GM19099 (cell line): ENCODE data around the gene ERVV-1.

Source experiments
- POLR2A ChIP-seq: IDR thresholded peaks from 3 replicates; pipeline ENCODE4 v1.6.1; 2011; ENCODE audit warnings: low read depth; ENCODE audit not compliant: insufficient read length; ENCODE audit errors: extremely low read depth

ERVV-1 gene, protein sequence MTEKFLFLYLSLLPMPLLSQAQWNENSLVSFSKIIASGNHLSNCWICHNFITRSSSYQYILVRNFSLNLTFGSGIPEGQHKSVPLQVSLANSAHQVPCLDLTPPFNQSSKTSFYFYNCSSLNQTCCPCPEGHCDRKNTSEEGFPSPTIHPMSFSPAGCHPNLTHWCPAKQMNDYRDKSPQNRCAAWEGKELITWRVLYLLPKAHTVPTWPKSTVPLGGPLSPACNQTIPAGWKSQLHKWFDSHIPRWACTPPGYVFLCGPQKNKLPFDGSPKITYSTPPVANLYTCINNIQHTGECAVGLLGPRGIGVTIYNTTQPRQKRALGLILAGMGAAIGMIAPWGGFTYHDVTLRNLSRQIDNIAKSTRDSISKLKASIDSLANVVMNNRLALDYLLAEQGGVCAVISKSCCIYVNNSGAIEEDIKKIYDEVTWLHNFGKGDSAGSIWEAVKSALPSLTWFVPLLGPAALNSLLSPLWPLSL

GRCh38 chr19:53013621-53014020 is at the start of gene ERVV-1:
ERVV-1 (plus strand) TSS chr19:53013921; CDS start chr19:53014091, 170 bp downstream.
- no peak for TF ChIP-seq POLR2A

DNA sequence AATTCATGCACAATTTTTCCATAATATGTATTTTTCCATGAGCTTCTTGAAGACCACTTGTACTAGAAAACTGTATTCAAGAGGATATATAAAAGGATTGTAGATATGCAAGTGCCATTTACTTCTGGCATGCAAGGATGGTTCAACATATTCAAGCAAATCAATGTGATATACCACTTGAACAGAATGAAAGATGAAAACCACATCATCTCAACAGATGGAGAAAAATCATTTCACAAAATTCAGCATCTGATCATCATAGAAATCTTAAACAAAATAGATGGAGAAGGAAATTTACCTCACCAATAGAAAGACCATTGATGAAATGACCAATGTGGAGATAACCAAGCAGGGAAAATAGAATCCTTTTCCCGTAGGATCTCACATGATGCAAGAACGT is 45.9 kb upstream of the ERVV-1 start:
- TF ChIP-seq POLR2A = no peak

DNA sequence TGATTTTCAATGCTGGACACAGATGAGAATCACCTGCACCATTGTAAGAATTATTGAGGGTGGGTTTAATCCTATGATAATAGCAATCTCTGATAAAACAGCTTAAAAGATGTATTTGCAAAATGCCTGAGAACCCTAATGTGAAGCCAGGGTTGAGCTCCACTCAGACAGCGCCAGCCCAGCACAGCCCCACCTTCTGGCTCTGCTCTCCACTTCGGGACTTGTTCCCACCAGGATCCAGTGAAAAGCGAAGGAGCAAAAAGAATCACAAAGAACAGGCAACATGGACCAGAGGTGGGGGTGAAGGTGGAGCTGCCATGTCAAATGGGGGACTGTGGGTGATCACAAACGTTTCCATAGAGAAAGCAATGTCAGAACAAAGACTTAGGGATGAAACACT is 32.4 kb upstream of the ERVV-1 start:
- no peak for TF ChIP-seq POLR2A

GRCh38 chr19:52987221-52987620 is 26.5 kb upstream of the ERVV-1 start:
- TF ChIP-seq POLR2A = no peak

DNA sequence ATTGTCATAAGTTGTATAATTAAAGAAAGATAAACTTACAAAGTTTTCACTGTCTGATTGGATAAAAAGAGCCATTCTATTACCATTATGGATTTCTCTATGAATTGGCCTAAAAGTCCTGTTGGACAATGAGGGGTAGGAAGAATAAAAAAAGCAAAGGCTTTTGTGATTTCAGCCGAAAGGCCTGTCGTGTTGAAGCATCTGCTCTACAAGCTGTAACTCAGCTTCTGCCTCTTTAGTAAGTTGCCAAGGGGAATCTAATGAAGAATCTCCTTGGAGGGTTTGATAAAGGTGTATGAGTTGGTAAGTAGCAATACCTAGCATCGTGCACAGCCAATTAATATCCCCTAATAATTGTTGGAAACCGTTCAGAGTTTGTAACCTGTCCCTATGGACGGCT is 25.2 kb upstream of the ERVV-1 start:
- no peak for TF ChIP-seq POLR2A

GRCh38 chr19:52990759-52991418 is 22.8 kb upstream of the ERVV-1 start:
- TF ChIP-seq POLR2A = no peak

DNA sequence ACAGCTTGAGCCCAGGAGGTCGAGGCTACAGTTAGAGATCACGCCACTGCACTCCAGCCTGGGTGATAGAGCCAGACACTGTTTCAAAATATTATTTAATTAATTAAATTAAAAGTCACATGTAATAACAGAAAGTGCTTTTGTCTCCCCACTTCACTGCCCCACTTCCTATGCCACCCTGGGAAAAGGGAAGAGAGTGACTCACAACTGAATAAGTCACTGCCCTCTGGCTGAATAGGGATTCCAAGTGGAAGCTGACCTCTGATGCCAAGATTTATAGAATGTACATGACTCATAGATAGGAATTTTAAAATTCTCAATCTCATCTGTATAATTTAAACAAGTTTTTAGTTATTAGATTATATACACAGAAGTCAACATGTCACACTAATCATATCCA is 22.2 kb upstream of the ERVV-1 start:
- no peak for TF ChIP-seq POLR2A

DNA sequence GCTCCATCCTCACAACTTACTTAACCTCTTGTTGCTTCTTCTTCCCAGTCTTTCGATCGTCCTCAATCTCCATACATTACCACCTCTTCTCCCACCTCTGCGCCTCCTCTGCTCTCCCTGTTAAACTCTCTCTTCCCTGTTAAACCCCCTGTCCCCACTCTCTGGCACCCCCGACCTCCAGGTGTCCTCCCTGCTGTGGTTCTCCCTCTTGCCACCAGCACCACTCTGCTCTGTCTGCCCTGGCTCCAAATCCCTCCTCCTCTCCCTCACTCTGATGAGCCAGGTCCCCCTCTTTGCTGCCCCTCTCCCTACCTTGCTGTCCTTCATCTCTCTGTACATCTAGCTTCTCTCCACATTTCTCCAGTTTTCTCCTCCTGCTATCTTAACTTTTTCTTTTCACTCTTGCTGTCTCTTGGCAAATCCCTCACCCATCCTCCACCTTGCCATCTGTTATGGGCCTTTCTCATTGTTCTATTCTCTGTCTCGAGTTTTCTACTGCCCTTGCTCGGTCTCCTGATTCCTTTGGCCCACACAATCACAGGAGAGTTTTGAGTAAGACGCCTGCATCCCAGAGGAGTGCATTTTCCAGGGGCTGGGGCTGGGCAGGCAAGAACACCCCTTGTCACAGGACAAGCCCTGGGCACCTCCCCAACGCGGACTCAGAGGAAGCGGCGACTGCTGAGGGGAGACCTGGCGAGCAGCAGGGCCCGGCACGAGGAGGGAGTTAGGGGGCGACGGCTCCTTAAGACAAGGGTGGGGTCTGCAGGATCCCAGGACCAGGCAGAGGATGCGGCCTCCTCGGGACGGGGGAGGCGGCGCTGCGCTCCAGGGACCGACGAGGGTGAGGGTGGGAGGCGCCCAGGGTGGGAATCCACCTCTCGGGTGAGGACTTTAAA is 21.4 kb upstream of the ERVV-1 start:
- TF ChIP-seq POLR2A = no peak

DNA sequence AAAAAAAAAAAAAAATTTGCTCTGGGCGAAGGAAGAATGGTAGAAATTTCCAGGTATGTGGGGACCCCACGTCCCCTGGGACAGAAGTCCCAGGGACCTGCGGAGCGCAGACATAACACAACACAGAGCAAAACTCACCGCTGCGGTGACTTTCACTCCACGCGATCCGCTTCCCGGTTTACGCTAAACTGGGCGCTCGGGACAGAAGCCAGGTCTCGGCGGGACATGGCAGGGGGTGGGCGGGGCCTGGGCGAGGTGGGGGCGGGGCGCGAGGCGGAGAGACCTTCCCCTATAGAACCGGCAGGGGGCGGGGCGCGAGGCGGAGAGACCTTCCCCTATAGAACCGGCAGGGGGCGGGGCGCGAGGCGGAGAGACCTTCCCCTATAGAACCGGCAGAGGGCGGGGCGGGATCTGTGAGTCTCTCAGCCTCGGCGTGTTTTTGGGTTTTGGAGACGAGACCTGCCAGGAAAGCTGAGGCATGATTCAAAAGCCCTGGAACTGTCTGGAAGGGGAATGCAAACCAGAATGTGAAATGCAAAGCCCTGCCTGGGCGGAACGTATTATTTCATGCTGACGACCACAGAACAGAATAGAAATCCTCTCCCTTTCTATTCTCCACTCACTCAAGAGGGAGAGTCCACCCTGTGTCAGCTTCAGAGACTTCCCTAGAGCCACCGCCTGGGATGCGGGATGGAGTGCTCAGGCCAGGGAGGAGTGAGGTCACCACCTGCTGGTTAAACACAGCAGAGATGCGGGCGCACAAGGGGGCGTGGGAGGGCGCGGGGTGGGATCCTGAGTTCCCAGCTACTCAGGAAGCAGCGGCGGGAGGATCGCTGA is 20.2 kb upstream of the ERVV-1 start:
- TF ChIP-seq POLR2A = no peak

DNA sequence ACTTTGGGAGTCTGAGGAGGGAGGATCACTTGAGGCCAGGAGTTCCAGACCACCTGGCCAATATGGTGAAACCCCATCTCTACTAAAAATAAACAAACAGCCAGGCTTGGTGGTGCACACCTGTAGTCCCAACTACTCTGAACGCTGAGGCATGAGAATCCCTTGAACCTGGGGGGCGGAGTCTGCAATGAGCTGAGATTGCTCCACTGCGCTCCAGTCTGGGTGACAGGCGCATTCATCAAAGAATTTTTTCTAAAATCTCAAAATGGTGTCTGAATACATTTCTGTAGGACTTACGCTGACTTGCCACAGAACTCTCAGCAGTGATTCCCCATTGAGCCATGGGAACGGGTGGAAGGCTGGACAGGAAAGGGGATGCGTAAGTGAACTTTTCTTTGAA is 18.0 kb upstream of the ERVV-1 start:
- no peak for TF ChIP-seq POLR2A

GRCh38 chr19:52997975-52998374 is 15.7 kb upstream of the ERVV-1 start:
- no peak for TF ChIP-seq POLR2A

DNA sequence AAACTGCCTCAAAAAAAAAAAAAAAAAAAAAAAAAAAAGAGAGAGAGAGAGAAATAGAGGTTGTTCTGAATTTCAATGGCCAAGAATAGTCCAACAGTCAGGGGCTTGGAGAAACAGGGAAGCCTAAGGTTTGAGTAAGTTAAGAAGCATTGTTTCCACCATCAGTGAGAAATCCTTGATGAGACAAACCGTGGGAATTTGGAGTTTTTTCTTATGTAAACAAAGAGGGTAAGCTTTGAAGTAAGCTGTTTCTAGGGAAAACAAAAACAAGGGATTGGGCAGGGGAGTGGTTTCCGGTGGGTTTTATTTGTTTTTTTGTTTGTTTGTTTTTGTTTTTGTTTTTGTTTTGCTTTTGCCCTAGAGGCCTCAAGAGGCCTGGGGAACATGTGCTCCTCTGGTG is 11.2 kb upstream of the ERVV-1 start:
- no peak for TF ChIP-seq POLR2A

GRCh38 chr19:53004242-53004641 is 9.5 kb upstream of the ERVV-1 start:
- TF ChIP-seq POLR2A = no peak

GRCh38 chr19:53007200-53007599 is 6.5 kb upstream of the ERVV-1 start:
- TF ChIP-seq POLR2A = no peak
